Right kidney (tissue), 9 donors: ENCODE data around the gene THAP10.
"Not testable (repeated sequence)": the region's sequence is repeated elsewhere in the genome, so short reads cannot be mapped to it uniquely, and the experiment has no call there.

Experiments
- DNase-seq: peaks from one replicate; pipeline ENCODE4 v3.0.0-alpha.2; 2016
- long read RNA-seq, 8 donors: transcript quantifications; one replicate each; lab custom pipeline, GENCODE V29; 2026

The THAP10 gene
- long read RNA-seq, donor 1, partial matches to known transcripts: 22 of 24 reads
- long read RNA-seq, donor 1, other reads (novel, unspliced or antisense): 0 of 24 reads
- long read RNA-seq, donor 2, partial matches to known transcripts: 0 of 3 reads
- long read RNA-seq, donor 2, other reads (novel, unspliced or antisense): 0 of 3 reads
- long read RNA-seq, donor 3, partial matches to known transcripts: 0 of 3 reads
- long read RNA-seq, donor 3, other reads (novel, unspliced or antisense): 0 of 3 reads
- long read RNA-seq, donor 4, partial matches to known transcripts: 0 of 2 reads
- long read RNA-seq, donor 4, other reads (novel, unspliced or antisense): 0 of 2 reads
- long read RNA-seq, donor 5, transcript THAP10-201 (3 exons, 2,399 nt): major isoform, 5 of 5 reads
- long read RNA-seq, donor 5, partial matches to known transcripts: 0 of 5 reads
- long read RNA-seq, donor 5, other reads (novel, unspliced or antisense): 0 of 5 reads
- long read RNA-seq, donor 6, partial matches to known transcripts: 0 of 1 reads
- long read RNA-seq, donor 6, other reads (novel, unspliced or antisense): 0 of 1 reads
- long read RNA-seq, donor 7: 0 reads
- long read RNA-seq, donor 8, partial matches to known transcripts: 0 of 2 reads
- long read RNA-seq, donor 8, other reads (novel, unspliced or antisense): 0 of 2 reads

DNA sequence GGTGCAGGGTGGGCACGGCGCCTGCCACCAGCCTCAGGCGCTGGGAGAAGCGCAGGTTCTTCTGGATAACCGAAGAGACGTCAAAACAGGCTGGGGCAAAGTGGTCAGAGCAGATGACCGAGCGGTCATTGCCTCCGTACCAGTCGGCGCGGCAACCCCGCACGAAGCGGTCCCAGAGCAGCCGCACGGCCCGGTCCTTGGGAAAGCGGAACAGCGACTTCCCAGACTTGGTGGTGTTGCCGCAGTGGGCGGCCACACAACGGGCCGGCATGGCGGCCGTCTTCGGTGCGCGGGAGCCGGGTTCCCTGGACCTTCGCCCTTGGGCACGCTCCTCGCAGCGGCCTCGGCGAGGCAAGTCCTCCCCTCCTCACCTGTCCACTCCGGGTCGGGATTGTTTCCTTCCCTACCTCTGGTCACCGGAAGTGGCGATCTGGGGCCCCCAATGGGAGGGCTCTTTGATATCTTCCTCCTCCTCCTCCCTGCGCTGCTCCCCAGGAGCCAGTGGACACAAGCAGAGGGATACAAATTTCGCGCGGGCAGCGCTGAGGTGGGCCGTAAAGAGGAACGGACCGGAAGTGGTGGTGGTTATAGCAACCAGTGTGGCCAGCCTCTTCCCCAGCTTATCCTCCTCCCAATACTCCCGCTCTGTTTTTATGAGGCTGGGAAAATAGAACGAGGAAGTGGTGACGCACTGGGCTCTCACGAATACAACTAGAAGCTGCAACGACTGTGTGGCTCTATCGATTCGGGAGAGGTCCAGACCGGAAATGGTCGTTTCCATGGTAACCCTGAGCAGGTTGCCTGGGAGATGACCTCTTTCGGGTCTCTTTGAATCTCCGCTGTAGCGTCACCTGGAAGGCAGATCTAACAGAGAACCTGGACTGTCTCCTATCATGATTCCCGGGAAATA lies at the start of gene THAP10, which contains the start of gene LRRC49:
THAP10 (minus strand) TSS at position 432 of the 910 bp plus-strand sequence; CDS start at position 271, 161 bp downstream.
LRRC49 (plus strand) TSS at position 825 of the 910 bp plus-strand sequence; CDS start at position 894, 69 bp downstream.
- DNase-seq: peak; percentile 94

- DNase-seq: no peak
Observed at GRCh38 chr15:70936326-70936725, 44.1 kb upstream of the THAP10 start.

DNA sequence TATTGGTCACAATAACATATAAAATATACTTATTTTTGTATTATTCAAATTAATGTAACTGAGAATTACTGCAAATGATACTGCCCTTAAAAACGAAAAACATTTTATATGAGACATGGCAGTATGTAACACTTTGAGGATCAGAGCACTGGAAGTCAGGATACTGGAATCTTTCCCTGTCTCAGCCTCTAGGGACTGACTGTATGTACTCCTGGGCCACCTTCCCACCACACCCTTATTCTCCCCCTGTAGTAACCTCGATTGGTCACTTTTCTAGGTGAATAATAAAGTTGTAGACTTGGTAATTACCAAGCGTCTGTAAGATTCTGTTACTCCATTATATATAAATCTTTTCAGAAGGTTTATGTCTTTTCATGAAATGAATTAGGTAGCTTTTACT lies 43.4 kb upstream of the THAP10 start:
- no peak for DNase-seq

- no peak for DNase-seq
Observed at GRCh38 chr15:70933411-70933810, 41.2 kb upstream of the THAP10 start.

- no peak for DNase-seq
Observed at GRCh38 chr15:70932397-70932796, 40.2 kb upstream of the THAP10 start.

- no peak for DNase-seq
Observed at GRCh38 chr15:70931821-70932220, 39.6 kb upstream of the THAP10 start.

GRCh38 chr15:70926914-70927313 lies 34.7 kb upstream of the THAP10 start:
- not testable (repeated sequence) for DNase-seq

DNA sequence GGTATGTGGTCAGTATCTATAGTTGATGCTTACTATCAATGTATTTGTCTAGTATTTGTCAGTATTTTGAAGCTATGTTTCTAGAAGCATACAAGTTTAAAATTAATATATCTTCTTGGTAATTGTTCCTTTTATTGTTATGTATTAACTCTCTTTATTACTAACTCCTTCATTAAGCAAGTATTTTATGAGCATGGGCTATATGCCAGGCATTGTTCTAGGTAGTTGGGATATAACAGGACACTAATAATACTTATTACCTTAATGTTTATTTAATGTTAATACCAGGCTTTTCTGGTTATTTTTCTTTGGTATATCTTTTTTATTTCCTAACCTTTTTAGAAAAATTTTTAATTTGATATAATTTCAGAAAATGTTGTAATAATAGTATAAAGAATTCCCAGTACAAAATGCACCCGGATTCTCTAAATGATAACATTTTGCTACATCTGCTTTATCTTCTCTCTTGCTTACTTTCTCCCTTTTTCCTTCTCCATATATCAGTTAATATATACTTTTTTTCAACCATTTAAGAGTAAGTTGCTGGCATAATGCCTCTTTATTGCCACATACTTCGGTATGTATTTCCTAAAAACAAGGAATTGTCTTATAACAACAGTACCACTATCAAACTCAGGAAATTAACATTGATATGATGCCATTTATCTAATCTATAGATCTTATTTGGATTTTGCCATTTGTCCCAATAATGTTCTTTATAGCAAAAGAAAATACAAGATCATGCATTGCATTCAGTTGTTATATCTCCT lies 31.3 kb upstream of the THAP10 start:
- DNase-seq: no peak

- DNase-seq: no peak
Observed at GRCh38 chr15:70922119-70922518, 29.9 kb upstream of the THAP10 start.

DNA sequence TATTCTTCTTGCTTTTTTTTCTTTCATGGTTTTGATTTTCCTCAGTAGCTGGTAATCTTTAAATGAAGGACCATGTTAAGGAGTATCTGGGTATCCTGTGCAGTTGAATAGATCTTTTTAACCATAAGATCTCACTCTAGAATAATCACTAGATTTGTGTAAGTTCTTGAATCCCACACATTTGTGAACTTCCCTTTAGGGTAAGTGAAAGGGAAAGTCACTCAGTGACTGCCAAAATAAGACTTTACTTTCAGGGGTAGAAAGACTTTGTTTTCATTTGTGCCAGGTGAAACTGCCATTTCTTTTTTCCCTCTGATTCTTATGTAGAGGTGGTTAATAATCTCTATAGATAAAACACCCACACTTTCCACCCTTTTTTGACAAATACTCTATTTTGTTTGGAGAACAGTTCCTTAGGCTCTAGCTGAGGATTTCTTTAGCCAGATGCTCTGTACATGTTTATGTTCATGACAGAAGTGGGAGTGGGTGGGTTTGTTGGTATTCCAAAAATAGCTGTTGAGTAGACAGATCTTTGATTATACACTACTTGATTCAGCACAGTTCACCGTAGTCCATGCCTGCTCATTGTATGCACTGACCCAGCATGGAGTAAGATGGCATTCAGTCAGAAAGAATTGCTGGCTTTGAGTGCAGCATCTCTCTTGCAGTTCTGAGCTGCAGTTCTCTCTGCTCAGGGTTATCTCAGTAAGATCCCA lies 28.9 kb upstream of the THAP10 start:
- DNase-seq: no peak

DNA sequence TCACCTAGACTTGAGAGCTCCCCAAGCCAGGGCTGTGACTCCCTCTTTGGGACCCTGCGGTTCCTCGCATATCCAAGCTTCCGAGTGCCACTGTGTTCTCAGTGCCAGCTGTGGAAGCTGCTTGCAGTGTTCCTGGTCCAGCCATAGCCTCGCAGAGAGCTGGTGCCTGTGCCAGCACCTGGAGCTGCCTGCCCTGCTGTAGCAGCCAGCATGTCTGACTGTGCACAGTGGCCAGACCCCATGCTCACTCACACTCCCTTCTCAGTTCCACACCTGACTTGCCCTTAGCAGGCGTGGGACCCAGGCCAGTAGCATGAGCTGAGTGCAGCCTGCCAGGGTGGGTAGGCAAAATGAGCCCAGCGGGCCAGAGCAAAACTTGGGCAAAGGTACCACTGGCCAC lies 25.7 kb upstream of the THAP10 start:
- no peak for DNase-seq

DNA sequence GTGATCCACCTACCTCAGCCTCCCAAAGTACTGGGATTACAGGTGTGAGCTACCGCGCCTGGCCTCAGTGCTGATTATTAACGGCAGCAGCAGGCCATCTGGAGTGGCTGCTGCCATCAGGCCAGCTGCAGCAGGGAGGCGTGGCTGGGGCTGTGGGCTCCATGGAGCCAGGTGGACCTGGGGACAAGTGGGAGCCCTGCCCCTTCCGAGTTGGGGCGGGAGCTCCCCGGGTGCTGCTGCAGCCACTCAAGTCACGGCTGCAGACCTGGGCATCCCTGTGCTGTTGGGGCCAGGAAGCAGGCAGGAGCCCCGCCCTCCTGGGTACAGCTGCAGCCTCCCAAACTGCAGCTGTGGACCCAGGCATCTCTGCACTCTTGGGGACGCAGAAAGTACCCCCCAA lies 24.3 kb upstream of the THAP10 start:
- DNase-seq: no peak

DNA sequence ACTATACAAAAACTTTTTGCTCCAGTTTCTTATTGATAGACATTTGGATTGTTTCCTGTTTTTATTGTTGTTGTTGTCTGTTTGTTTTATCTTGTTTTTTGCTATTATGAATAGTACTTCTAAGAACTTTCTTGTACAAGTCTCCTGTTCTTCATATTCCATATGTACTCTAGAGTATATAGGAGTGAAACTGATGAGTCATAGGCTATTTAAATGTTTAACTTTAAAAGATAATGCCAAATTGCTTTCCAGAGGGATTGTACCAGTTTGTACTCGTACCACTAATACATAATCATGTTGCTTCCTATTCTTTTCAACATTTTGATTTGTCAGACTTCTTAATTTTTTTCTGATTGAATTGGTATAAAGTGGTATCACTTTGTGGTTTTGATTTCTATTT lies 20.0 kb upstream of the THAP10 start:
- no peak for DNase-seq

DNA sequence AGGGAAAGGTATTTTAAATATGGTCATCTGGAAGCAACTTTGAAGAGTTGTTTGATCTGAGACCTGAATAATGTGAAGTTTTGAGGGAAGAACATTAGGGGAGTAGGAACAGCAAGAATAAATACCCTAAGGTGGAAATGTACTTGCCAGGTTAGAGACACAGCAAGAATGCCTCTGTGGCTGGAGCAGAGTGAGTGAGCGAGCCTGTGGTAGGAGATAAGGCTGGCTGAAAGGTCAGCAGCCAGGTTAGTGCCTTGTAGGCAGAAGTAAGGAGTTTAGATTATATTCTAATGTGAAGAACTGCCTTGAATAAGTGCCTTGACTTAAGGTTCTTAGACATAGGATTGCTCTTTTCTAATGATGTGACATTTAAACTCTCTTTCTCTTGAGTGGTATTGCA lies 18.7 kb upstream of the THAP10 start:
- DNase-seq: no peak

- DNase-seq: no peak
Observed at GRCh38 chr15:70907784-70908471, 15.7 kb upstream of the THAP10 start.

GRCh38 chr15:70906842-70907241 lies 14.6 kb upstream of the THAP10 start:
- DNase-seq: no peak

GRCh38 chr15:70902107-70902506 lies 9.9 kb upstream of the THAP10 start:
- DNase-seq: no peak

GRCh38 chr15:70892912-70893560 lies 803 bp upstream of the THAP10 start:
- DNase-seq: no peak

GRCh38 chr15:70882361-70882760 lies 9.9 kb downstream of the THAP10 start:
- DNase-seq: no peak

DNA sequence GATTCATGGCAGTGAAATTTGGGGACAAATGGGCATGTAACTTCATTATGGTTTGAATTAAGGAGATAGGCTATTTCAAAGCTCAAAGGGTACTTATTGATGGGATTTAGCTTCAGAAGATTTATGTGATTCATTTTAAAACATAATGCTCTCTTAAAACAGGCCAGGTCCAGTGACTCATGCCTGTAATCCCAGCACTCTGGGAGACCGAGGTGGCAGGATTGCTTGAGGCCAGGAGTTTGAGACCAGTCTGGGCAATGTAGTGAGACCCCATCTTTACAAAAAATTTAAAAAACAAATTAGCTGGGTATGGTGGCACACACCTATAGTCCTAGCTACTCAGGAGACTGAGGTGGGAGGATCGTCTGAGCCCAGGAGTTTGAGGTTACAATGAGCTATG lies 11.5 kb downstream of the THAP10 start:
- DNase-seq: no peak
